Mesendoderm (in vitro differentiated cells): Measurements from ENCODE around the gene TTF2.

Experiments used
- DNase-seq: peaks from one replicate; pipeline ENCODE4 v3.0.0; 2013
- H2AK5ac ChIP-seq: 2 replicates; pipeline ENCODE4 v1.6.1; 2013; ENCODE audit warnings: low read length, inconsistent platforms
- H2BK120ac ChIP-seq: 2 replicates; pipeline ENCODE4 v1.6.1; 2013; ENCODE audit warnings: low read depth, mild to moderate bottlenecking, low read length, moderate library complexity, mixed read lengths
- H2BK15ac ChIP-seq: replicated peaks from 2 replicates; pipeline ENCODE4 v1.6.1; 2013; ENCODE audit warnings: low read depth, mild to moderate bottlenecking, moderate library complexity
- H2BK5ac ChIP-seq: 2 replicates; pipeline ENCODE4 v1.6.1; 2013; ENCODE audit warnings: low read length, inconsistent platforms
- H3K18ac ChIP-seq: 2 replicates; pipeline ENCODE4 v1.6.1; 2013; ENCODE audit warnings: mild to moderate bottlenecking, low read length, mixed read lengths
- H3K23ac ChIP-seq: one replicate; pipeline ENCODE4 v1.6.1; 2013; ENCODE audit warnings: low read length
- H3K27ac ChIP-seq: 2 replicates; pipeline ENCODE4 v1.5.1; 2013; ENCODE audit warnings: low read depth, mild to moderate bottlenecking, inconsistent platforms, low read length, moderate library complexity
- H3K27me3 ChIP-seq: 2 replicates; pipeline ENCODE4 v1.6.1; 2013; ENCODE audit warnings: low read length, control low read depth, mild to moderate bottlenecking, inconsistent platforms; ENCODE audit not compliant: insufficient read depth, poor library complexity
- H3K36me3 ChIP-seq: 2 replicates; pipeline ENCODE4 v1.6.1; 2013; ENCODE audit warnings: low read length, inconsistent platforms; ENCODE audit not compliant: control insufficient read depth, insufficient read depth
- H3K4ac ChIP-seq: one replicate; pipeline ENCODE4 v1.6.1; 2013; ENCODE audit warnings: low read depth, mild to moderate bottlenecking, low read length, moderate library complexity
- H3K4me1 ChIP-seq: 2 replicates; pipeline ENCODE4 v1.6.1; 2013; ENCODE audit warnings: low read depth, low read length, inconsistent platforms; ENCODE audit not compliant: control insufficient read depth
- H3K4me2 ChIP-seq: 2 replicates; pipeline ENCODE4 v1.6.1; 2013; ENCODE audit warnings: low read length
- H3K4me3 ChIP-seq: 2 replicates; pipeline ENCODE4 v1.5.1; 2013; ENCODE audit warnings: mild to moderate bottlenecking, low read length
- H3K56ac ChIP-seq: one replicate; pipeline ENCODE4 v1.6.1; 2013; ENCODE audit warnings: low read length
- H3K79me1 ChIP-seq: 2 replicates; pipeline ENCODE4 v1.6.1; 2013; ENCODE audit warnings: low read length, inconsistent platforms
- H3K79me2 ChIP-seq: 2 replicates; pipeline ENCODE4 v1.6.1; 2013; ENCODE audit warnings: mild to moderate bottlenecking, low read length; ENCODE audit not compliant: control insufficient read depth, insufficient read depth
- H3K9ac ChIP-seq: 2 replicates; pipeline ENCODE4 v1.6.1; 2013; ENCODE audit warnings: low read length, inconsistent platforms
- H4K5ac ChIP-seq: one replicate; pipeline ENCODE4 v1.6.1; 2013; ENCODE audit warnings: low read length
- H4K8ac ChIP-seq: one replicate; pipeline ENCODE4 v1.6.1; 2013; ENCODE audit warnings: low read depth, mild to moderate bottlenecking, control low read depth, low read length, moderate library complexity
- WGBS: extraction: QIAGEN DNeasy Blood & Tissue Kit; methylation state at CpG from one replicate; pipeline ENCODE4 v1.1.7; 2013; ENCODE audit warnings: low lambda C conversion rate, missing lambda C conversion rate; ENCODE audit not compliant: insufficient coverage; ENCODE audit errors: extremely low coverage; 5-methylcytosine and 5-hydroxymethylcytosine counted together

The TTF2 gene

DNA sequence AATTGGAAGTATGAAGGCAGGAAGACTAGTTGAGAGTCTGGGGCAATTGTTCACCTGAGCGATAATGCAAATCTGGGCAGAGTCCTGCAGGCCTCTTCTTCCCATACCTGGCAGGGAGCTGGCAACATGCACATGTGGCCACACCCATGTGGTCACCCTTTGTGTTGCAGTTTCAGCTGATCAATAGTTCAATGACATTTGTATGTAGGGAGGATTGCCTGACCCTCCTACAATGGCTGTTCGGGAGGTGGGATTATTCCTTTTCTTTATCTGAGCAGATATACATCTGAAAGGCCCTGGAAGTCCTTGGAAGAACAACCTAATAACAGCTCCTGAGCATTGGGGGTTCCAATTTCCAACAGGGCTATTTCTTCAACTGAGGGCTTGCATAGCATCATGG is 76.6 kb downstream of the TTF2 start:
- Histone ChIP-seq H2BK5ac (no peak overlapping the region), H3K4me1 (no peaks in the 10 kb centered on the region), H3K79me2 (no peaks in the 10 kb centered on the region), H3K4me3 (no peak overlapping the region), H3K27ac (no peak overlapping the region), H2BK15ac (no peak overlapping the region), H3K56ac (no peak overlapping the region), H3K4me2 (no peak overlapping the region), H3K4ac (no peak overlapping the region), H4K5ac (no peak overlapping the region), H2AK5ac (no peak overlapping the region), H3K79me1 (no peaks in the 10 kb centered on the region), H4K8ac (no peak overlapping the region), H3K27me3 (no peaks in the 10 kb centered on the region), H3K9ac (no peak overlapping the region), H2BK120ac (no peak overlapping the region), H3K23ac (no peak overlapping the region), H3K36me3 (no peaks in the 10 kb centered on the region), H3K18ac (no peak overlapping the region)
- no peak for DNase-seq
- WGBS: no CpG with 5 or more reads among the region's 2 CpGs

DNA sequence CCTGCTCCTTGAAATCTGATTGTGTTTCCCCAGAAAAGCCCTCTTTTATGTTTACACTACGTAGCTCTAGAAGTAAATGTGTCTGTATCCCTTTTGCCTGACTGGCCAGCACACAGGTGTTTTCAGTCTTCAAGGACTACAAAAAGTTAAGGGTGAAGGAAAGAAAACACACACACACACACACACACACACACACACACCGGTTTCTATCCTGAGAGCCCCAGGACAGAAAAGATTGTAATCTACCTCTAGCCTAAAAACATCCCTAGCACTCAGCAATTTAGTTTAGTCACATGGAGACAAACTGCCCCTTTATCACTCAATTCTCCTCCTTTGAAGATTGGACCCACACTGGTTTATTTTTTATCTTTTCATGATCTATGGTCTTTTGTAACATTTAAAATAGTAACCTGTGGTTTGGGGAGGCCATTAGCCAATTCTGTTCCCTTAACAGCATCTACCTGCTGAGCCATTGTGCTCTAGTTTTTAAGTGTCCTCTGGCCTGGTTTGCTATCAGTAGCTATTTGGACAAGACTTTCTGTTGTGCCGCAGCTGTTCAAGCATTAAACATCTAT is 77.2 kb downstream of the TTF2 start:
- no peak for DNase-seq
- no peak overlapping the region for H2BK5ac ChIP-seq
- H4K8ac ChIP-seq: no peak overlapping the region
- H3K18ac ChIP-seq: no peak overlapping the region
- no peak overlapping the region for H3K56ac ChIP-seq
- H3K79me1 ChIP-seq: no peaks in the 10 kb centered on the region
- H3K4ac ChIP-seq: no peak overlapping the region
- H3K79me2 ChIP-seq: no peaks in the 10 kb centered on the region
- H3K4me2 ChIP-seq: no peak overlapping the region
- no peak overlapping the region for H3K9ac ChIP-seq
- H2AK5ac ChIP-seq: no peak overlapping the region
- H2BK120ac ChIP-seq: no peak overlapping the region
- WGBS: no CpG with 5 or more reads among the region's 3 CpGs
- H3K23ac ChIP-seq: no peak overlapping the region
- H3K36me3 ChIP-seq: no peaks in the 10 kb centered on the region
- no peaks in the 10 kb centered on the region for H3K27me3 ChIP-seq
- no peak overlapping the region for H3K4me3 ChIP-seq
- no peak overlapping the region for H2BK15ac ChIP-seq
- H3K4me1 ChIP-seq: no peaks in the 10 kb centered on the region
- H3K27ac ChIP-seq: no peak overlapping the region
- no peak overlapping the region for H4K5ac ChIP-seq

DNA sequence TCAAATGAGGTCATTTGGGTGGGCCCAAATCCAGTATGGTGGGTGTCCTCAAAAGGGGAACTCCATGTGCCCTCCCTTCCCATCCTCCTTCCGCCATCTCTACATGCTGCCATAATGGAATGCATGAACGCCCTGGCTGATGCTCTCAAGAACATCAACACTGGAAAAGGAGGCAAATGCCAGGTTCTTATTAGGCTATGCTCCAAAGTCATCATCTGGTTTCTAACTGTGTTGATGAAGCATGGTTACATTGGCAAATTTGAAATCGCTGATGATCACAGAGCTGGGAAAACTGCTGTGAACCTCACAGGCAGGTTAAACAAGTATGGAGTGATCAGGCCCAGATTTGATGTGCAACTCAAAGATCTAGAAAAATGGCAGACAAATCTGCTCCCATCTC is 78.0 kb downstream of the TTF2 start:
- Histone ChIP-seq H3K4me3 (no peak overlapping the region), H2AK5ac (no peak overlapping the region), H3K4ac (no peak overlapping the region), H3K36me3 (no peaks in the 10 kb centered on the region), H3K27ac (no peak overlapping the region), H3K4me1 (no peaks in the 10 kb centered on the region), H3K27me3 (no peaks in the 10 kb centered on the region), H2BK120ac (no peak overlapping the region), H3K56ac (no peak overlapping the region), H2BK5ac (no peak overlapping the region), H3K23ac (no peak overlapping the region), H2BK15ac (no peak overlapping the region), H4K8ac (no peak overlapping the region), H3K18ac (no peak overlapping the region), H3K9ac (no peak overlapping the region), H3K79me1 (no peaks in the 10 kb centered on the region), H3K79me2 (no peaks in the 10 kb centered on the region), H4K5ac (no peak overlapping the region), H3K4me2 (no peak overlapping the region)
- WGBS: no CpG with 5 or more reads among the region's 3 CpGs
- no peak for DNase-seq

DNA sequence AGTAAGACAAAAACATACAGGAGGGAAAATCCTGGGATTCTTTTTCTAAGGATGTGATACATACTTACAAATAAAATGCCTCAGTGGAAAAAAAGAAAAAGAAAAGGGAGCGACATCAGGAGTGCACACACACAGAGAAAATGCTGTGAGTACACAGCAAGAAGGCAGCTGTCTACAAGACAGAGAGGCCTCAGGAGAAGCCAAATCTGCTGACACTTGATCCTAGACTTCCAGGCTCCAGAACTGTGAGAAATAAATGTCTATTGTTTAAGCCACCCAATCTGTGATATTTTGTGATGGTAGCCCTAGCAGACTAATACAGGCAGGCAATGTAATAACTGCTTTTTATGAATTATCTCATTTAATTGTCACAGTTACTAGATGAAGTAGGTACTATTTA is 78.4 kb downstream of the TTF2 start:
- H3K18ac ChIP-seq: no peak overlapping the region
- no peak overlapping the region for H3K56ac ChIP-seq
- no peaks in the 10 kb centered on the region for H3K36me3 ChIP-seq
- H3K79me1 ChIP-seq: no peaks in the 10 kb centered on the region
- no peaks in the 10 kb centered on the region for H3K4me1 ChIP-seq
- DNase-seq: no peak
- WGBS: no CpG with 5 or more reads among the region's 1 CpG
- H3K27ac ChIP-seq: no peak overlapping the region
- H3K4me3 ChIP-seq: no peak overlapping the region
- no peak overlapping the region for H4K5ac ChIP-seq
- no peak overlapping the region for H3K4ac ChIP-seq
- no peak overlapping the region for H2BK5ac ChIP-seq
- no peak overlapping the region for H2BK120ac ChIP-seq
- no peak overlapping the region for H3K4me2 ChIP-seq
- no peaks in the 10 kb centered on the region for H3K79me2 ChIP-seq
- no peak overlapping the region for H4K8ac ChIP-seq
- no peaks in the 10 kb centered on the region for H3K27me3 ChIP-seq
- no peak overlapping the region for H3K23ac ChIP-seq
- no peak overlapping the region for H3K9ac ChIP-seq
- H2AK5ac ChIP-seq: no peak overlapping the region
- H2BK15ac ChIP-seq: no peak overlapping the region

DNA sequence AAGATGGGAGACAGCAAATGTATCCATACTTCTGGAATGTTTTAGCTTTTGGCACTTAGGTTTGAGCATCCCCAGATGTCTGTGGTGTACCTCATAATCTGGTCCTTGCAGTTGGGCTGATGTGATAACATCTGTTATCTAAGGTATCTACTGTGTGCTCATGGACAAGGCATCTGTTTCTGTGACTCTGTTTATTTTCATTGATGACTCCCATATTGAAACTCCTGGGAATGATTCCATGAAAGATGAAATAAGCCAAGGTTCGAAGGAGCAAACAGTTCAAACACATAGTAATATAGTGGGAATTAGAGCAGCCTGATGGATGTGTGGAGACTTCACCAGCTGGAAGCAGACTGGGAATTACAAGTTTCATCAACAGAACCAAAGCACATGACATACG is 82.1 kb downstream of the TTF2 start:
- Histone ChIP-seq H2BK120ac (no peak overlapping the region), H3K4me1 (peaks cover 5% of the 10 kb centered on the region), H3K56ac (no peak overlapping the region), H3K9ac (no peak overlapping the region), H3K18ac (no peak overlapping the region), H3K4me2 (no peak overlapping the region), H3K4ac (no peak overlapping the region), H4K8ac (no peak overlapping the region), H2BK5ac (no peak overlapping the region), H4K5ac (no peak overlapping the region), H3K36me3 (no peaks in the 10 kb centered on the region), H2BK15ac (no peak overlapping the region), H3K4me3 (no peak overlapping the region), H3K79me1 (no peaks in the 10 kb centered on the region), H3K79me2 (no peaks in the 10 kb centered on the region), H3K27me3 (no peaks in the 10 kb centered on the region), H3K23ac (no peak overlapping the region), H3K27ac (no peak overlapping the region), H2AK5ac (no peak overlapping the region)
- no peak for DNase-seq
- no CpG with 5 or more reads among the region's 2 CpGs for WGBS

DNA sequence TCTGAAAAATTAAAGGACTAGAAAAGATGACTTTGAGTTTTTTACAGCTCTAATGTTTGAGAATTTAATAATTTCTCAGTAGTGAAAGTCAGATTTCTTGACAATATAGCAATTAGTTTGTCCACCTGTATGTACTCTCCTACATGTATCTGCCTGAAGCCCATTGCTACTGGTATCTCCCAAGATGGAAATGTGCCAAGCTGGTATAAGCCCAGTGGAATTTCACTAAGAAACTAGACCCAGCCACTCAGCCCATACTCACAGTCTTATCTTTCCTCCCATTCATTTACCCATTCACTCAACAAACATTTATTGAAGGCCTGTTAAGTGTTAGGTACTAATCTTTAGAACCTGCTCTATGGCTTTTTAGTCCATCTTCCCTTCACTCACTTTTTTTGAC is 83.0 kb downstream of the TTF2 start:
- H3K4me3 ChIP-seq: no peak overlapping the region
- H3K4ac ChIP-seq: no peak overlapping the region
- no peak overlapping the region for H3K18ac ChIP-seq
- H2BK5ac ChIP-seq: no peak overlapping the region
- no peak overlapping the region for H3K27ac ChIP-seq
- H4K5ac ChIP-seq: no peak overlapping the region
- no peak overlapping the region for H2AK5ac ChIP-seq
- no peak overlapping the region for H3K23ac ChIP-seq
- H3K4me1 ChIP-seq: peaks cover 8% of the 10 kb centered on the region
- no peak overlapping the region for H2BK120ac ChIP-seq
- H3K4me2 ChIP-seq: no peak overlapping the region
- H3K79me2 ChIP-seq: no peaks in the 10 kb centered on the region
- H3K27me3 ChIP-seq: no peaks in the 10 kb centered on the region
- no peak overlapping the region for H3K56ac ChIP-seq
- no peak overlapping the region for H2BK15ac ChIP-seq
- no peak overlapping the region for H4K8ac ChIP-seq
- H3K79me1 ChIP-seq: no peaks in the 10 kb centered on the region
- H3K36me3 ChIP-seq: no peaks in the 10 kb centered on the region
- no peak for DNase-seq
- H3K9ac ChIP-seq: no peak overlapping the region
